Measurements from ENCODE around the gene SIRT5. TPM values are rescaled to one million over a fixed set of nuclear protein-coding genes. Genes with fewer than 3 reads are reported as not detected.

SIRT5 gene
- total RNA-seq, 4 donors from 2014 or later: 7.5 to 13.1 (median 10.0) TPM

DNA sequence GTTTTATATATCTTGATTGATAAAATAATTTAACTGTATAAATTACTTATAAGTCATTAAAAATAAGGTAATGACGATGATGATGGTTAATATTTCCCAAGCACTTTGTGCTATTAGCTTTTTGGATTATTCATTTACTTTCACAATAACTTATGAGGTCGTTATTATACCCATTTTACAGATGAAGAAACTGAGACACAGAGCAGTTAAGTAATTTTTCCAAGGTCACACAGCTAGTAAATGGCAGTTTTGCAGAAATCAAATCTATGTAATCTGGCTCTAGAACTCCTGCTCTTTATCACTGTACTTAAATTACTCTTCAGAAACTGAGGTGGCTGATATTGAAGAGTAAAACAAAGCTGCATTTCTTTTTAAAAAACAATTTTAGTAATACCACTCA is 58.9 kb downstream of the SIRT5 start:
- WGBS, 2 donors (ENCODE audit: low coverage in 1 of 2): 92 to 98% methylated on average over 2 of the region's 2 CpGs
- H3K36me3 ChIP-seq: peaks cover 0 to 74% of the 10 kb centered on the region in 2 donors
- ATAC-seq: no peak
- H3K4me3 ChIP-seq: no peak overlapping the region
- H3K4me1 ChIP-seq: peaks cover 0 to 15% (median 0%) of the 10 kb centered on the region in 3 donors
- no peaks in the 10 kb centered on the region for H3K27me3 ChIP-seq
- TF ChIP-seq POLR2AphosphoS5 (IDR thresholded peaks at IDR 0.05) (no peak), POLR2A (IDR thresholded peaks at IDR 0.05) (no peak), EP300 (IDR thresholded peaks at IDR 0.05) (no peak)
- TF ChIP-seq, protein P1, sequence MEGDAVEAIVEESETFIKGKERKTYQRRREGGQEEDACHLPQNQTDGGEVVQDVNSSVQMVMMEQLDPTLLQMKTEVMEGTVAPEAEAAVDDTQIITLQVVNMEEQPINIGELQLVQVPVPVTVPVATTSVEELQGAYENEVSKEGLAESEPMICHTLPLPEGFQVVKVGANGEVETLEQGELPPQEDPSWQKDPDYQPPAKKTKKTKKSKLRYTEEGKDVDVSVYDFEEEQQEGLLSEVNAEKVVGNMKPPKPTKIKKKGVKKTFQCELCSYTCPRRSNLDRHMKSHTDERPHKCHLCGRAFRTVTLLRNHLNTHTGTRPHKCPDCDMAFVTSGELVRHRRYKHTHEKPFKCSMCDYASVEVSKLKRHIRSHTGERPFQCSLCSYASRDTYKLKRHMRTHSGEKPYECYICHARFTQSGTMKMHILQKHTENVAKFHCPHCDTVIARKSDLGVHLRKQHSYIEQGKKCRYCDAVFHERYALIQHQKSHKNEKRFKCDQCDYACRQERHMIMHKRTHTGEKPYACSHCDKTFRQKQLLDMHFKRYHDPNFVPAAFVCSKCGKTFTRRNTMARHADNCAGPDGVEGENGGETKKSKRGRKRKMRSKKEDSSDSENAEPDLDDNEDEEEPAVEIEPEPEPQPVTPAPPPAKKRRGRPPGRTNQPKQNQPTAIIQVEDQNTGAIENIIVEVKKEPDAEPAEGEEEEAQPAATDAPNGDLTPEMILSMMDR (IDR thresholded peaks at IDR 0.05): no peak
- no peak overlapping the region for H3K27ac ChIP-seq
- H3K9me3 ChIP-seq: no peaks in the 10 kb centered on the region

DNA sequence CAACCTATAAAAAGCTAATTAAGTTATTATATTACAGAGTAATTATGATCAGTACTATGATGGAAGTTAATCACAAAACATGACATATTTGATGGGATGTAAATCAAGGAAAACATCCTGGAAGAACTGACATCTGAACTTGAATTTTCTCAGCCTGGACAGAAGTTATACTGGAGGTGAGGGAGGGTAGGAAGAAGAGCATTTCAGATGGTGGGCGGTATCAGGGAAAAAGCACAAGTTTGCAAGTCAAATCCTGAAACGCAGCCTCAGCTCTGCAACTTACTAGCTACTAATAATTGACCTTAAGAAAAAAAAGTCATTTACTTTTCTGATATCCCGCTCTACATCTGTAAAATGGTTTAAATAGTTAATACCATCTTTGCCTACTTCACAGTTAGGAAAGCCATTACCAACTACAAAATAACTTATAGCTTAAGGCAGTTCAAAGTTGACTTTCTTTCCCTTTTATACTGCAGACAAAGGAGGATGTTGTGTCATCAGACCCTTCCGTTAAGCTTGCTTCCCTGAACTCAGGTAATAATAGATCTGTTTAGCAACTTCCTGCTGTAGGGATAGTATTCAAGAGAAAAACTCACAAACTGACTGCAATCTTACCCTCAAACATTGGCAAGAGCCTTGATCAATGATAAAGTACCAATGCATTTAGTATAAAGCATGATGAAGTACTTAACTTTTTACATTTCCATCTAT is 61.7 kb downstream of the SIRT5 start:
- Histone ChIP-seq H3K4me3 (no peak overlapping the region), H3K36me3 (peaks cover 0 to 74% of the 10 kb centered on the region in 2 donors), H3K4me1 (peaks cover 0 to 15% (median 0%) of the 10 kb centered on the region in 3 donors), H3K27ac (no peak overlapping the region), H3K27me3 (no peaks in the 10 kb centered on the region), H3K9me3 (no peaks in the 10 kb centered on the region)
- WGBS, 2 donors (ENCODE audit: low coverage in 1 of 2): 72 to 83% methylated on average over 4 of the region's 4 CpGs
- no peak for ATAC-seq
- TF ChIP-seq POLR2A (IDR thresholded peaks at IDR 0.05) (no peak), EP300 (IDR thresholded peaks at IDR 0.05) (no peak), POLR2AphosphoS5 (IDR thresholded peaks at IDR 0.05) (no peak)
- TF ChIP-seq, protein P1 (IDR thresholded peaks at IDR 0.05): no peak

DNA sequence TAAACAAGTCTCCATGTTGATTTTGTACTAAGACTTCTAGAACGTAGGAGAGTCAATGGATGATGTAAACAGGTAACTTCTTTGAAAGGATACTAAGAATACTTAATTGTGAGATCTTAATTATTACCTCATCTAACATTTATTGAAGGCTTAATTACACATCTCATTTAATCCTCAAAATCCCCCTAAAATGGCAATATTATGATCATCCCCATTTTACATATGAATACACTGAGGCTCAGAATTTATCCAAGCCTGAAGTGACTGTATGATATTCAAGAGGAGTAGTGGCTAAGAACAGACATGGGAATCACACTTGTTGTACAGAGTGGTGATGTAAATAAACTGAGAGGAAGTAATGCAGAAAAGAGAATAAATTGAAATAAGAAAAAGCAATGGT is 63.6 kb downstream of the SIRT5 start:
- TF ChIP-seq POLR2AphosphoS5 (IDR thresholded peaks at IDR 0.05) (no peak), EP300 (IDR thresholded peaks at IDR 0.05) (no peak)
- TF ChIP-seq, protein P1 (IDR thresholded peaks at IDR 0.05): no peak
- WGBS, 2 donors (ENCODE audit: low coverage in 1 of 2): 86 to 100% methylated on average over 1 of the region's 1 CpG
- no peak for ATAC-seq
- H3K36me3 ChIP-seq: peaks cover 0 to 63% of the 10 kb centered on the region in 2 donors
- no peaks in the 10 kb centered on the region for H3K9me3 ChIP-seq
- peaks cover 0 to 4% (median 0%) of the 10 kb centered on the region in 3 donors for H3K4me1 ChIP-seq
- no peaks in the 10 kb centered on the region for H3K27me3 ChIP-seq
- no peak overlapping the region for H3K4me3 ChIP-seq
- H3K27ac ChIP-seq: no peak overlapping the region

DNA sequence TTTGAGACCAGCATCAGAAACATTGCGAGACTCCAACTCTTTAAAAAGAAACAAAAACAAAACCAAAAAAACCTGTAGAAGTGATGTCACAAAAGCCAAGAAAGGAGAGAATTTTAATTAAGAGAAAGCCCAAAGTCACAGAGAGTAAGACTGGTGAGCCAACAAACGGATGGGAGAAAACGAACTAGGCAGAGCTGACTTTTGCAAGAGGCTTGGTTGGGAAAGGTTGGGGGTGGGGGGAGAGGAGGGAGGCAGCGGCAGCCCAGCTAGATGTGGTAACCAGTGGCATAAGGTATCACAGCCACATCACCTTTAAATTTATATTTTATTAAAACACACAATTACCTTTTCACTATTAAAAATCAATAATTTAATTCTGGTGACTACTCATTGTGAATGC is 64.2 kb downstream of the SIRT5 start:
- Histone ChIP-seq H3K27ac (no peak overlapping the region), H3K9me3 (no peaks in the 10 kb centered on the region), H3K27me3 (no peaks in the 10 kb centered on the region), H3K4me1 (peaks cover 0 to 4% (median 0%) of the 10 kb centered on the region in 3 donors), H3K36me3 (peaks cover 0 to 66% of the 10 kb centered on the region in 2 donors), H3K4me3 (no peak overlapping the region)
- ATAC-seq: no peak
- TF ChIP-seq, protein P1 (IDR thresholded peaks at IDR 0.05): no peak
- TF ChIP-seq POLR2AphosphoS5 (IDR thresholded peaks at IDR 0.05): no peak
- 69 to 87% methylated on average over 4 of the region's 4 CpGs for WGBS, 2 donors (ENCODE audit: low coverage in 1 of 2)

DNA sequence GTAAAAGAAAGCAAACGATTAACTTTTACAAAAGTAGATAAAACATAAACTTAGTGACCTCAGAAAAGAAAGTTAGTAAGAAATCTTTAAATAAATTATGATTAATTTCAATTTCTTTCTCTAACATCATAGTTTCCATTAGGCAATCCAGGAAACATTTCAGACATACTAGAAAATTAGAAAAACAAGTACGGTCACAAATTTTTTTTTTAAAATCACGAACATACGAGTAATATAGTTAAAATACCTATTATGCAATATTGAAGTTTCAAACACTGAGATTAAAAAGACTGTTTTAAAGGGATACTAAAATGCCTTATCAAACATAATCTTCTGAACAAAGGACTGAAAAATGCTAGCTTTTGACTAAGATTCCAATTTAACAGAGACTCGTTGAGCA is 66.9 kb downstream of the SIRT5 start:
- 40 to 61% methylated on average over 5 of the region's 5 CpGs for WGBS, 2 donors (ENCODE audit: low coverage in 1 of 2)
- Histone ChIP-seq H3K27ac (no peak overlapping the region), H3K4me1 (no peaks in the 10 kb centered on the region), H3K9me3 (no peaks in the 10 kb centered on the region), H3K4me3 (no peak overlapping the region), H3K27me3 (no peaks in the 10 kb centered on the region), H3K36me3 (peaks cover 0 to 69% of the 10 kb centered on the region in 2 donors)
- TF ChIP-seq POLR2A (IDR thresholded peaks at IDR 0.05) (no peak), POLR2AphosphoS5 (IDR thresholded peaks at IDR 0.05) (no peak)
- ATAC-seq: no peak

Measured in gastroesophageal sphincter (tissue), 4 donors.